ENCODE data around the gene LIX1L. TPM values are rescaled to one million over a fixed set of nuclear protein-coding genes. Genes with fewer than 3 reads are reported as not detected.

Gene LIX1L
- total and polyA plus RNA-seq, 2 donors (not counting 3 experiments of a cell fraction or from before 2014, with no cell fraction given): 54.9 to 56.4 TPM

DNA sequence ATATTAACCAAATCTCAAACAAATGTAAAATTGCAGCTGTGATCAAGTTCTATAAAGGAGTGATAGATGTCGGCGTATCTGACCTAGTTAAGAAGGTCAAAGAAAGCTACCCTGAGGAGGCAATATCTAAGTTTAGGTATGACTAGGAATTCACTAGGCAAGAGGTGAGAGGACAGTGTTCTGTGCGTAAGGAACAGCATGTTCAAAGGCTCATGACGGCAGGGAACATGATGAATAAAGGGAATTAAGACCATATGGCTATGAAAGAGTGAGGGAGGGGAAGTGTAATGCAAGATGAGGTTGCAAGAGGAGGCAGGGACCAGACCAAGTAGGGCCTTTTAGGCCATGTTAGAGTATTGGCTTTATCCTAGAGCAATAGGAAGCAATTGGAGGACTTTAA lies 8.6 kb downstream of the LIX1L start:
- no peaks in the 10 kb centered on the region for H3K27me3 ChIP-seq (ENCODE audit: control insufficient read depth in 2 of 2, insufficient read depth in 2 of 2, low read length in 2 of 2)
- BruUV-seq (replicated peaks): no TSS peak
- no peaks in the 10 kb centered on the region for H3K9me1 ChIP-seq (replicated peaks; ENCODE audit: control insufficient read depth, extremely low read depth, insufficient read depth, low read length)
- peaks cover 2% of the 10 kb centered on the region for H3K4me1 ChIP-seq (ENCODE audit: control insufficient read depth, extremely low read depth, insufficient read depth, low read length)
- H3K27ac ChIP-seq (ENCODE audit: insufficient read depth, low read depth, low read length): no peak overlapping the region
- DNase-seq (ENCODE audit: low read depth, low spot score) (no peak), FAIRE-seq (no peak)
- H3K9ac ChIP-seq (replicated peaks; ENCODE audit: extremely low read depth, insufficient read depth, low read length): no peak overlapping the region
- TF ChIP-seq GATA2 (IDR thresholded peaks at IDR 0.05; ENCODE audit: insufficient read depth, insufficient read length, low read depth, low read length): no peak
- no peak for TF ChIP-seq POLR2AphosphoS5 (IDR thresholded peaks at IDR 0.05; ENCODE audit: insufficient read depth, low read depth, low read length)
- no peak for TF ChIP-seq FOS (IDR thresholded peaks at IDR 0.05; ENCODE audit: borderline replicate concordance, insufficient read depth, low read length)
- TF ChIP-seq, protein P1, sequence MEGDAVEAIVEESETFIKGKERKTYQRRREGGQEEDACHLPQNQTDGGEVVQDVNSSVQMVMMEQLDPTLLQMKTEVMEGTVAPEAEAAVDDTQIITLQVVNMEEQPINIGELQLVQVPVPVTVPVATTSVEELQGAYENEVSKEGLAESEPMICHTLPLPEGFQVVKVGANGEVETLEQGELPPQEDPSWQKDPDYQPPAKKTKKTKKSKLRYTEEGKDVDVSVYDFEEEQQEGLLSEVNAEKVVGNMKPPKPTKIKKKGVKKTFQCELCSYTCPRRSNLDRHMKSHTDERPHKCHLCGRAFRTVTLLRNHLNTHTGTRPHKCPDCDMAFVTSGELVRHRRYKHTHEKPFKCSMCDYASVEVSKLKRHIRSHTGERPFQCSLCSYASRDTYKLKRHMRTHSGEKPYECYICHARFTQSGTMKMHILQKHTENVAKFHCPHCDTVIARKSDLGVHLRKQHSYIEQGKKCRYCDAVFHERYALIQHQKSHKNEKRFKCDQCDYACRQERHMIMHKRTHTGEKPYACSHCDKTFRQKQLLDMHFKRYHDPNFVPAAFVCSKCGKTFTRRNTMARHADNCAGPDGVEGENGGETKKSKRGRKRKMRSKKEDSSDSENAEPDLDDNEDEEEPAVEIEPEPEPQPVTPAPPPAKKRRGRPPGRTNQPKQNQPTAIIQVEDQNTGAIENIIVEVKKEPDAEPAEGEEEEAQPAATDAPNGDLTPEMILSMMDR (IDR thresholded peaks at IDR 0.05; ENCODE audit: extremely low read depth in 1 of 2, insufficient read depth in 1 of 2, low read depth in 1 of 2, low read length in 2 of 2): no peak
- TF ChIP-seq POLR2A (IDR thresholded peaks at IDR 0.05; ENCODE audit: low read depth, low read length): no peak
- TF ChIP-seq MAX (IDR thresholded peaks at IDR 0.05; ENCODE audit: insufficient read depth, insufficient read length): no peak
- TF ChIP-seq EZH2 (IDR thresholded peaks at IDR 0.05; ENCODE audit: borderline replicate concordance, low read depth, low read length, severe bottlenecking): no peak
- TF ChIP-seq JUN (IDR thresholded peaks at IDR 0.05; ENCODE audit: borderline replicate concordance, insufficient read depth, insufficient read length, low read depth): no peak
- H3K4me2 ChIP-seq (ENCODE audit: insufficient read depth, low read length): no peak overlapping the region
- no peaks in the 10 kb centered on the region for H3K9me3 ChIP-seq (replicated peaks; ENCODE audit: control insufficient read depth, insufficient read depth, low read length)
- H3K36me3 ChIP-seq (ENCODE audit: control insufficient read depth in 2 of 2, extremely low read depth in 1 of 2, insufficient read depth in 2 of 2, low read length in 2 of 2): no peaks in the 10 kb centered on the region
- H3K4me3 ChIP-seq (replicated peaks in 1 of 3; ENCODE audit: insufficient read depth in 1 of 3, low read depth in 1 of 3, low read length in 3 of 3): no peak overlapping the region
- dilution Hi-C loops (cut with MboI; ENCODE audit: extremely low pct_ligation_motif_present, low sequenced_read_pairs): no loop called here
- ChIA-PET POLR2A (no interaction called here), CTCF (interaction anchor here (1.3 kb wide), 1 partner anchor 9 kb away, joined by 4 read pairs; no protein-coding TSS in a partner anchor)
- H4K20me1 ChIP-seq (replicated peaks; ENCODE audit: control insufficient read depth, extremely low read depth, insufficient read depth, low read length): no peaks in the 10 kb centered on the region
- intact Hi-C loops (cut with micrococcal nuclease): no loop called here
- H2AFZ ChIP-seq (ENCODE audit: low read depth, low read length): no peak overlapping the region
- H3K79me2 ChIP-seq (ENCODE audit: control insufficient read depth, insufficient read depth, low read length): peaks cover 62% of the 10 kb centered on the region
